Activated CD4-positive, alpha-beta T cell treated with anti-CD3 and anti-CD28 coated beads for 4 hours (primary cell): ENCODE results near the gene LEP.

Source experiments
- DNase-seq, 2 donors: peaks; one replicate each; pipeline ENCODE4 v3.0.0-alpha.2; 2020

LEP gene

DNA sequence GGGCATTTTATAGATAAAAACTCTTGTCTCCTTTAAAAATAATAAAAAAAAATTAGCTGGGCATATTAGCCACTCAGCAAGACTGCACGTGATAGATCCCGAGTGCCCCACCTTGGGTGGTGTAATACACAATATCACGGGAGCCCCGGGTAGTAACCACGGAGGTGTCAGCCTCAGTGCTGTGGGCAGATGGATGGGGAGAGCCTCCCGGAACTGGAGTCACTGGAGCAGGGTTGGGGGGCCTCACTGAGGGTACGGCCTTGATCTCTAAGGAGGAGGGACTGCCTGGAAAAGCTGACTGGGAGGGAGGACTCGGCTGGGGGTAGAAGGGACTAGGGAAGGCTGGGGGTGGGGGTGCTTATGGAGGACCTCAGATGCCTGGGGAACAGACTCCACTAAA lies 12.6 kb downstream of the LEP start:
- DNase-seq: no peak

GRCh38 chr7:128254470-128254869 lies 13.4 kb downstream of the LEP start:
- DNase-seq: no peak

GRCh38 chr7:128255271-128255670 lies 14.2 kb downstream of the LEP start:
- no peak for DNase-seq

GRCh38 chr7:128257458-128257857 lies 16.4 kb downstream of the LEP start:
- DNase-seq: no peak

GRCh38 chr7:128259131-128260061 lies 18.3 kb downstream of the LEP start:
- no peak for DNase-seq

GRCh38 chr7:128260069-128260795 lies 19.2 kb downstream of the LEP start:
- DNase-seq: no peak

DNA sequence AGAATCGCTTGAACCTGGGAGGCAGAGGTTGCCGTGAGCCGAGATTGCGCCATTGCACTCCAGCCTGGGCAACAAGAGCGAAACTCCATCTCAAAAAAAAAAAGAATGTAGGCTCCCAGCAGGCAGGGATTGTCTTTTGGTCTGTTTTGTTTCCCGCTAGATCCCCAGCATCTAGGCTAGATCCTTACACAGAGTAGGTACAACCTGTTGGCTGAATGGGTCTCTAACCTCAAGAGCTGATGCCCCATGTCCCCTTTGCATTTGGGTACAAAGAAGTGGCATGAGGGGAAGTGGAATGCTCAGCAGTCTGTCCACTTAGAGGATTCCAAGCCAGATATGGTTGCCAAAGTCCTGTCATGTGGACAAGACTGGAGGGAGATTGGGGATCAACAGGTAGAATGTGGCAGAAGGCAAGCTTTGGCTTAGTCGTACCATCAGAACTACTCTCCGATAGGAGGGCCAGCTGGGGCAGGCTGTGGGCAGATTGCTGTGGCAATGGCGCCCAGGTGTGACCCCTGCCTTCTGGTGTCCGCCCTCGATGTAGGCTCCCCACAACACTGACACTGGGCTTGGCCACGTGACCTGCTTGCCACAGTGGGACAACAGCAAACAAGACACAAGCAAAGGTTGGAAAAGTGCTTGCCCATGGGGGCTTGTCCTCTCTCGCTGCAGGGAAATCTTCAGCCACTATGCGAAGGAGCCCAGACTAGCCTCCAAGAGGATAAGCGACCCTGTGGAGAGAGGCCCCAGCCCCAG lies 21.4 kb downstream of the LEP start:
- DNase-seq: no peak

GRCh38 chr7:128263420-128263819 lies 22.3 kb downstream of the LEP start:
- no peak for DNase-seq

GRCh38 chr7:128264477-128264876 lies 23.4 kb downstream of the LEP start:
- DNase-seq: no peak

DNA sequence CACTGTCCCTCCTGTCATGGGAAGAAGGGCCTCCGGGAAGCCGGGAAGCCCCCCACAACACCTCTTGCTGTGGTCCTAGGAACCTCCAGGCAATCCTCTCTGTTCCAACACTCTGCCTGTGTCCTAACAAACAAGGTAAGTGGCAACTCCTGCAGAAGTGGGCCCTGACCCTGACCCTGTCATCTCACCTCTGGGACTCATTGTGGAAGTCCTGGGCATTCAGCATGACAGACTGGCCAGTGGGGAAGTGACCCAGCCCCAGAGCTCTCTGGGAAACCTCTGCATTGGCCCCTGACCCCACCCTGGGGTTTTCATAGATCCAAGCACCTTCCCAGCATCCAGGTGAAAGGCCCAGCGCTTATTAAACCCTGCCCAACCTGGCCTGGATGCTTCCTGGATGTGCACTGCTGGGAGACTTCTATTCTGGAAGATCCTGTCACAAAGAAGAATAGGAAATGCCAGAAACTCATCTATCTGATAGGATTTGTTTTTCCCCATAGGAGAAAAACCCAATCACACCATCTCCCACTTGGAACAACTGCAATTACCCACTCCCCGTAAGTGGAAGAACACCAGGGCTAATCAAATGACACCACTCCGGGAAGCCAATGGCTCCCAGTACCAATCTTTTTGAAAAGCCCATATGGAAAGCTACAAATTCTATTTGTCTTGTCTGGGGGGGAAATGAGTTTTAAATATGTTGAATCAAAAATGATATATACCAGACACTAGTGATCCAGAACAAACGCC lies 24.3 kb downstream of the LEP start:
- no peak for DNase-seq

DNA sequence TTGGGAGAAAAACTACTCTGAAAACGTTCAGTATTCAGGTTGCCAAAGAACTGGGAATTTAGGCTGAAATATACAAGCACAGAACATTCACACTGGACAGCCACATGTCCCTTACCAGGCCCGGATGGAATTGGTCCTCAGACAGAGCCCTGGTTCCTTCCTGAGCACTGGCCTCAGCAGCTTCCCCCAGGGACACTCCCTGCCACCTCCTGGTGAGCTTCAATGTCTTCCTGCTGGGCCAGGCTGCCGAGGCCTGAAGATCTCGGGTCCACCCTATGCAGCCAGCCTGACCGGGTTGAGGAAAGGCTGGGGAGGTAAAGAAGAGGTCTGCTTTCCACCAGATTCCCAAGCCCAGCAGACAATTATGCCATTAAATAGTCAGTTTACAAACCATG lies 24.8 kb downstream of the LEP start:
- no peak for DNase-seq

DNA sequence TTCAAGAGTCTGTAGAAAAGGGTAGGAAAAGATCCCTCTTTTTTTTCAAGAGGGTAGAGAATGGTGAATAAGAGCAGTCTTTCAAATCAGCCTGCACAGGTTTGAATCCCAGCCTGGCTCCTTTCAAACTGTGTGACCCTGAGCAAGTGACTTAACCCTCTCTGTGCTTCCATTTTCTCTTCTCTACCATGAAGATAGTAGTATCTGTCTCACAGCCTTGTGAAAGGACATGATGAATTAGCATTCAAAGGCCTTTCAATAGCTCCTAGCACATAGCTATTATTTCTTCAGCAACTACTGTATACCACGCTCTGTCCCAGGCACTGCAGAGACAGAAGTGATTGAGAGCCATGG lies 25.4 kb downstream of the LEP start:
- DNase-seq: no peak

GRCh38 chr7:128266883-128267594 lies 26.0 kb downstream of the LEP start:
- no peak for DNase-seq

GRCh38 chr7:128267595-128267924 lies 26.5 kb downstream of the LEP start:
- DNase-seq: no peak

- DNase-seq: no peak
Measured at GRCh38 chr7:128268233-128268632, 27.2 kb downstream of the LEP start.

DNA sequence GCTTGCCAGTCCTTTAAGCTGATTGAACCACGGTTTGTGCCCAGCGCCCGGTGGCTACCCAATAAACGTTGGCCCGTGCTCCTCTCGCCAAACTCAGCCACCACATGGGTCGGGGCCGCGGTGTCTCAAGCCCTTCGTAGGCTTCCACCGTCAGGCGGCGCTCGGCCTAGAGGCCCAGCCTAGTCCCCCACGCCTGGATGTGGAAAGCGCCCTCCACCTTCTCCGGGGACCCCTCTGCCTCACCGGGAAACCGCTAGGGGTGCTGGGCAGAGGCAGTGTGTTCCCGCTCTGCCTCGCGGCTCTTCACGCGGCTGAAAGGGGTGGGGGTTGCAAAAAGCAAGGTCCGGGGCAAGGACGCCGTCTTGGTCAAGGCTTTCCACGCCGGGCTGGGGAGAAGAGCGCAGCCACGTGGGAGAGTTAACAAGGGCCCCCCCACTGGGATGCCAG lies 29.8 kb downstream of the LEP start:
- DNase-seq: no peak

DNA sequence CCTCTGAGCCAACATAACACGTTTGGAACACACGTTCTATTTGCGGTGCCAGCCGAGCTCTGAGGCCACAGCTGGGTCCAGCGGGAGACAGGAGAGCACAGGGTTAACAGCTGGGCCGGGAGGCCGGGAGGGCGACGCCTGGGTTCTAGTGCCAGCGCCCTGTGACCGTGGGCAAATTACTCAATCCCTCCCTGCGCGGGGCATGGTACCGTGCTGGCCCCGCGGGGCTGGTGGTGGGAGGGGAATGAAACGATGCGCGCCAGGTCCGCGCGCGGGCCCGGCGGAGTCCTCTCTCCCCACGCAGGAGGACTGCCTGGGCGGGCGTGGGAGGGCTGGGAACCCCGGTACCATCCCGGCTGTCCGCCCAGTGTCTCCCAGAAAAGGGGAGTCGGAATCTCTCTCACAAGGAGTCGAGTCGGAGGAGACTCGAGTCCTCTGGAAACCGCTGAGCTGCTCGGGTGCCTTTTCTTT lies 30.4 kb downstream of the LEP start:
- DNase-seq: no peak

GRCh38 chr7:128271942-128272481 lies 30.9 kb downstream of the LEP start:
- no peak for DNase-seq

GRCh38 chr7:128274246-128274883 lies 33.3 kb downstream of the LEP start:
- no peak for DNase-seq

- no peak for DNase-seq
Measured at GRCh38 chr7:128274884-128275603, 34.0 kb downstream of the LEP start.

DNA sequence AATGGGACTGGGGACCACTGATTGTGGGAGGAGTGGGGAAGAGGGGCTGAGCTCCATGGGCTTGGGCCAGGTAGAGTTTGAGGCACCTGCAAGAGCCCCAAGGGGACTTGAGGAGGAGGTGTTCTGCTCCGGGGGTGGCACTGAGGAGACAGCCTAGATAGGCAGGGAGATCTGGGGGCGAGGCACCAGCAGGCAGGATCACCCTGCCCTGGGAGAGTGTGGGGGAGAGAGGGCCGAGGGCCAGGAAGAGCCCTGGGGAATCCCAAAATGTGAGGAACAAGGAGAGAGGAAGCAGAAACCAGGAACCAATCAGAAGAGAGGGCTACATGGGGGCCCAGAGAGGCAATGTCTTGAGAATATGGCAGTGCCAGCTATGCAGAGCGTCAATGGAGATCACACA lies 34.6 kb downstream of the LEP start:
- no peak for DNase-seq
